SH-SY5Y (cell line): ENCODE results near the gene RASSF6.

Experiments used
- GATA2 ChIP-seq: IDR thresholded peaks from 2 replicates; pipeline ENCODE4 v1.6.1; 2011; ENCODE audit warnings: mild to moderate bottlenecking, low read depth, low read length
- GATA3 ChIP-seq: IDR thresholded peaks from 2 replicates; pipeline ENCODE4 v1.6.1; 2011; ENCODE audit warnings: low read depth, mild to moderate bottlenecking, low read length, moderate library complexity

DNA sequence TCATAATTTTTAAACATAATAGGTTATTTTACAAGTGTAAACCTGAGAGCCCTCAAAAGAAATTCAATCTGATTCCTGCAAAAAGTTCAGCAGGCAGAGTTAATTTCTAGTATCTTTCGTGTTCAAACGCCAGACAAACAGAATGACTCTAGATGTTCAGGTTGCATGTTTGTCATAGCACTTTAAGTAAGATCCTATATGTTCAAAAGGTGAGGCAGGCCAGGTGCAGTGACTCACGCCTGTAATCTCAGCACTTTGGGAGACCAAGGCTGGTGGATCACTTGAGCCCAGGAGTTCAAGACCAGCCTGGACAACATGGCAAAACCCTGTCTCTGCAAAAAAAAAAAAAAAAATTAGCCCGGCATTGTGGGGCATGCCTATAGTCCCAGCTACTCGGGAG is 1.1 kb upstream of the RASSF6 start:
- TF ChIP-seq GATA2, result no peak
- TF ChIP-seq GATA3, result no peak
